Stimulated activated CD4-positive, alpha-beta T cell treated with anti-CD3 and anti-CD28 coated beads, Interleukin-15, amount 100 ng/mL, for 48 hours (primary cell): ENCODE measurements around the gene TRIM27.
"Not testable (repeated sequence)": the region's sequence is repeated elsewhere in the genome, so short reads cannot be mapped to it uniquely, and the experiment has no call there.

Experiments
- DNase-seq, 2 donors: peaks; one replicate each; pipeline ENCODE4 v3.0.0-alpha.2; 2020; ENCODE audit warnings: low read depth in 2 of 2

The TRIM27 gene

GRCh38 chr6:28864326-28864923, 59.4 kb downstream of the TRIM27 start:
- no peak for DNase-seq

- DNase-seq = peak; percentile 70 to 78
These were observed 60.0 kb downstream of the TRIM27 start for GRCh38 chr6:28863604-28864325.

- no peak for DNase-seq
These were observed 61.7 kb downstream of the TRIM27 start for GRCh38 chr6:28862077-28862476.

GRCh38 chr6:28861339-28861738, 62.4 kb downstream of the TRIM27 start:
- no peak for DNase-seq

- no peak for DNase-seq
These were observed 63.2 kb downstream of the TRIM27 start for GRCh38 chr6:28860581-28860980.

- no peak for DNase-seq
These were observed 64.8 kb downstream of the TRIM27 start for GRCh38 chr6:28858963-28859362.

GRCh38 chr6:28856620-28857005, 67.2 kb downstream of the TRIM27 start:
- no peak for DNase-seq

- DNase-seq = not testable (repeated sequence)
These were observed 69.4 kb downstream of the TRIM27 start for GRCh38 chr6:28854405-28854804.
